Parathyroid adenoma (tissue), 2 donors: ENCODE measurements around the gene PROM2.
"Not testable (repeated sequence)": the region's sequence is repeated elsewhere in the genome, so short reads cannot be mapped to it uniquely, and the experiment has no call there.

Experiments
- H2AFZ ChIP-seq: fragments of 300-600 bp; sonication (generic); one replicate; pipeline ENCODE4 v1.7.0; 2017; ENCODE audit warnings: antibody characterized with exemption, mild to moderate bottlenecking
- H3K27ac ChIP-seq: fragments of 300-600 bp; sonication (generic); one replicate; pipeline ENCODE4 v1.7.0; 2017
- H3K27me3 ChIP-seq: fragments of 300-600 bp; sonication (generic); one replicate; pipeline ENCODE4 v1.7.0; 2017; ENCODE audit warnings: low read length; ENCODE audit not compliant: control insufficient read depth, insufficient read depth
- H3K36me3 ChIP-seq: fragments of 300-600 bp; sonication (generic); one replicate; pipeline ENCODE4 v1.7.0; 2017; ENCODE audit warnings: low read length; ENCODE audit not compliant: control insufficient read depth, insufficient read depth
- H3K4me1 ChIP-seq: fragments of 300-600 bp; sonication (generic); one replicate; pipeline ENCODE4 v1.7.0; 2017; ENCODE audit warnings: control low read depth
- H3K4me2 ChIP-seq: fragments of 300-600 bp; sonication (generic); one replicate; pipeline ENCODE4 v1.7.0; 2017; ENCODE audit warnings: low read length
- H3K4me3 ChIP-seq: fragments of 300-600 bp; sonication (generic); one replicate; pipeline ENCODE4 v1.7.0; 2017; ENCODE audit warnings: low read depth, low read length
- H3K79me2 ChIP-seq: fragments of 300-600 bp; sonication (generic); one replicate; pipeline ENCODE4 v1.7.0; 2017; ENCODE audit warnings: control low read depth
- H3K9ac ChIP-seq: fragments of 300-600 bp; sonication (generic); one replicate; pipeline ENCODE4 v1.7.0; 2017; ENCODE audit warnings: mild to moderate bottlenecking
- H3K9me3 ChIP-seq: fragments of 300-600 bp; sonication (generic); one replicate; pipeline ENCODE4 v1.7.0; 2017; ENCODE audit warnings: low read length; ENCODE audit not compliant: control insufficient read depth
- CTCF ChIP-seq: fragments of 300-600 bp; sonication (generic); IDR thresholded peaks from one replicate; pipeline ENCODE4 v1.7.0; 2017; ENCODE audit warnings: antibody characterized with exemption, mild to moderate bottlenecking
- donor health status: primary hyperparathyroidism.

PROM2 gene

GRCh38 chr2:95234286-95234785 lies 39.9 kb upstream of the PROM2 start:
- H3K27me3 ChIP-seq, result no peaks in the 10 kb centered on the region
- no peak overlapping the region for H3K4me2 ChIP-seq
- H3K9me3 ChIP-seq, result no peaks in the 10 kb centered on the region
- H3K4me1 ChIP-seq, result peaks cover 5% of the 10 kb centered on the region
- no peaks in the 10 kb centered on the region for H3K36me3 ChIP-seq
- peak overlapping the region; percentile 55 for H2AFZ ChIP-seq
- H3K79me2 ChIP-seq, result no peaks in the 10 kb centered on the region
- TF ChIP-seq CTCF, result no peak
- H3K27ac ChIP-seq, result no peak overlapping the region
- H3K9ac ChIP-seq, result no peak overlapping the region
- H3K4me3 ChIP-seq, result no peak overlapping the region

GRCh38 chr2:95234816-95235215 lies 39.4 kb upstream of the PROM2 start:
- Histone ChIP-seq H3K4me2 (no peak overlapping the region), H3K27ac (no peak overlapping the region), H3K9me3 (no peaks in the 10 kb centered on the region), H3K79me2 (no peaks in the 10 kb centered on the region), H3K9ac (no peak overlapping the region), H3K4me1 (peaks cover 5% of the 10 kb centered on the region), H2AFZ (peak overlapping the region; percentile 55), H3K36me3 (no peaks in the 10 kb centered on the region), H3K27me3 (no peaks in the 10 kb centered on the region), H3K4me3 (no peak overlapping the region)
- no peak for TF ChIP-seq CTCF

DNA sequence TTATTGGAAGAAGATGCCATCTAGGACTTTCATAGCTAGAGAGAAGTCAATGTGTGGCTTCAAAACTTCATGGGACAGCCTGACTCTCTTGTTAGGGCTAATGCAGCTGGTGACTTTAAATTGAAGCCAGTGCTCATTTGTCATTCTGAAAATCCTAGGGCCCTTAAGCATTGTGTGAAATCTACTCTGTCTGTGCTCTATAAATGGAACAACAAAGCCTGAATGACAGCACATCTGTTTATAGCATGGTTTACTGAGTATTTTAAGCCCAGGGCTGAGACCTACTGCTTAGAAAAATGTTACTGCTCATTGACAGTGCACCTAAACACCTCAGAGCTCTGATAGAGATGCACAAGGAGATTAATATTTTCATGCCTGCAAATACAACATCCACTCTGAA lies 36.1 kb upstream of the PROM2 start:
- no peak overlapping the region for H3K4me2 ChIP-seq
- no peak overlapping the region for H3K27ac ChIP-seq
- no peak overlapping the region for H2AFZ ChIP-seq
- no peak overlapping the region for H3K4me3 ChIP-seq
- TF ChIP-seq CTCF, result no peak
- no peak overlapping the region for H3K9ac ChIP-seq
- H3K27me3 ChIP-seq, result no peaks in the 10 kb centered on the region
- H3K36me3 ChIP-seq, result no peaks in the 10 kb centered on the region
- no peaks in the 10 kb centered on the region for H3K79me2 ChIP-seq
- H3K9me3 ChIP-seq, result no peaks in the 10 kb centered on the region
- H3K4me1 ChIP-seq, result peaks cover 5% of the 10 kb centered on the region

DNA sequence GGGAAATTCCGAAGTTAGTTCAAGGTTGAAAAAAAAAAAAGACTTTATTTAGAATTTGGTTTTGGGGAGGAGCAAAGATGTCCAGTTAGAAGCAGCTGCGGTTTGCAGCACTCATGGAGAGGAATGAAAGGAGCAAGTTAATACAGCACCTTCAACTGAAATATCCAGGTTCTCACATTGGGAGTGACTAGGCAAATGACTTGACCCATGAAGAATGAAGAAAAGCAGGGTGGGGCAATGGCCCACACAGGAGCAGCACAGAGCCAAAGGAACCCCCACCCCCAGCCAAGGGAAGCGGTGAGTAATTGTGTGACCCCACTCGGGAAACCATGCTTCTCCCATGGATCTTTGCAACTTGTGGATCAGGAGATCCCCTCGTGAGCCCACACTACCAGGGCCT lies 34.2 kb upstream of the PROM2 start:
- Histone ChIP-seq H3K27ac (no peak overlapping the region), H3K79me2 (no peaks in the 10 kb centered on the region), H3K9ac (no peak overlapping the region), H3K4me1 (no peaks in the 10 kb centered on the region), H3K9me3 (no peaks in the 10 kb centered on the region), H3K4me2 (no peak overlapping the region), H3K27me3 (no peaks in the 10 kb centered on the region), H3K4me3 (no peak overlapping the region), H3K36me3 (no peaks in the 10 kb centered on the region), H2AFZ (no peak overlapping the region)
- no peak for TF ChIP-seq CTCF

- Histone ChIP-seq H3K79me2 (no peaks in the 10 kb centered on the region), H3K9me3 (no peaks in the 10 kb centered on the region), H3K36me3 (no peaks in the 10 kb centered on the region), H3K27me3 (no peaks in the 10 kb centered on the region), H2AFZ (no peak overlapping the region), H3K4me2 (no peak overlapping the region), H3K9ac (no peak overlapping the region), H3K4me1 (no peaks in the 10 kb centered on the region), H3K27ac (no peak overlapping the region), H3K4me3 (no peak overlapping the region)
- TF ChIP-seq CTCF, result no peak
Measured at GRCh38 chr2:95240556-95240955, 33.7 kb upstream of the PROM2 start.

GRCh38 chr2:95242084-95242483 lies 32.2 kb upstream of the PROM2 start:
- H3K9me3 ChIP-seq, H3K36me3 ChIP-seq, H3K27ac ChIP-seq: not testable (repeated sequence)

More at GRCh38 chr2:95242084-95242483, 32.2 kb upstream of the PROM2 start:
- not testable (repeated sequence) for H2AFZ ChIP-seq, H3K79me2 ChIP-seq, H3K4me1 ChIP-seq, H3K4me2 ChIP-seq, H3K27me3 ChIP-seq, H3K9ac ChIP-seq, H3K4me3 ChIP-seq
